NCI-H446 treated with DMSO at 0.1 percent for 48 hours (cell line): Measurements from ENCODE around the gene NPDC1.

ENCODE experiments used
- DNase-seq: peaks from one replicate; lab custom pipeline; 2025; lab: John Stamatoyannopoulos, UW

NPDC1 gene

DNA sequence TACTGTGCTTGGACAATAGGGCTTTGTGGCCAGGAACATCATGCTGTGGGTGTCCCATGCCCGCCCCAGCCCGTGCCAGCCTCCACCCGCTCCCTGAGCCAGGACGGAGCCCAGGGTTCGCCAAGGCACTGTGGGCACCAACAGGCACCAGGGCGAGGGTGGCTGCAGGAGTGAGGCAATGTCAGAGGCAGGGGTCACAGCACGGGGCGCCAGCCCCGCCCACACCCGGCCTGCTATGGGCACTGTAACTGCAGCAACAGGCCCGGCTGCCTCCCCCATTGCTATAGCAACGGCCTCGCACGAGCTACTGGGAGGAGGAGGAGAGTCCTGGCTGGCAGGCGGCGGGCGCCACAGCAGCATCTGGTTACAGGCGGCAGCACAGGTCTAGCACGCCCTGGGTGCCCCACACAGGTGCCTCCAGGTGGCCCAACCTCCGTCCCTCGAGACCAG, 20.4 kb downstream of the NPDC1 start:
- DNase-seq: no peak

DNA sequence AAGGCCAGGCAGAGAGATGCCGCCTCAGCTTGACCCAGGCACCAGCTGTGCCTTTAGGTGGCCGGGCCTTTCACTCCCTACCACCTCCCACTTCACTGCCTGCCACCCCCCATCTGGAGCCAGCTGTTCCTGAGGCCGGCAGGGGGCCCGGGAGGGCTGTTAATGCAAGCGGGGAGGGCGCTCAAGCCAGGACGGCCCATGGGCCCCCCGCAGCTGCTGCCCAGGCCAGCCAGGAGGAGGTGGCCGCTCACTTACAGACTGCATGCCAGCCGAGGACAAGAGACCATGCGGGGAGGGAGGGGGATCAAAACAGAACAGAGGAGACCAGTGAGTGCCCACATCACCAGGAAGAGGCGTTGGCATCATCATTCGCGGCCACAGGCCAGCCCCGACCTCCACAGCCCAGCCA, 22.4 kb downstream of the NPDC1 start:
- no peak for DNase-seq

DNA sequence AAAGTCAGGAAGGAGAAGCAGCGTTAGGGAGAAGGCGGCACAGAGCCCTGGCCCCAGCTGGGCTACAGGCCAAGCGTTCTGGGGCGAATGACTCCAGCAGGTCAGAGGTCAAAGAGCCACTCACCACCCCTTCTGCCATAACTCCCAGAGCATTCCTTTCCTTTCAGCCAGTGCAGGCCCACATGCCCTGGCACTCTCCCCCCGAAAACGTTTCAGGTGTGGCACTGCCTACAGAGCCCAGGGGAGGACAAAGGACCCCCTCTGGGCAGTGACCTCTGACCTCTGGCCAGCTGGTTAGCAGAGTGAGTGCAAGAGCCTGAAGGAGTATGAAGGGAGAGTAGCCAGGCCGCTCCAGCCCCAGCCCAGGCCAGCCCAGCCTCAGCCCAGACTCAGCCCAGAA, 22.8 kb downstream of the NPDC1 start:
- no peak for DNase-seq

DNA sequence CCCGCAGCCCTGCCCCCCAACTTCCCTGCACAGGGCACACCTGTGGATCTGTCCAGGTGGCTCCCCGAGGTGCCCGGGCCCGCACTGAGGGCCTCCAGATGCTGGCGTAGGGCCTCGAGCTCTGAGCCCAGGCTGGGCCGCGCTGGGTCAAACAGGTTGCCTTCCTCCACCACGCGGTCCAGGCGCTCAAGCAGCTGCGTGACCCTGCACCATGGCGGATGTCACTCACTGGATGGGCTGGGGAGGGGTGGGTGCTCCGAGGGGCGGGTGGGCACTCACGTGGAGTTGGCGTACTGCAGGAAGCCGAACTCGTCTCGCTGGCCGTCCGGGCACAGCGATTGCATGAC, 23.3 kb downstream of the NPDC1 start:
- DNase-seq: no peak

DNA sequence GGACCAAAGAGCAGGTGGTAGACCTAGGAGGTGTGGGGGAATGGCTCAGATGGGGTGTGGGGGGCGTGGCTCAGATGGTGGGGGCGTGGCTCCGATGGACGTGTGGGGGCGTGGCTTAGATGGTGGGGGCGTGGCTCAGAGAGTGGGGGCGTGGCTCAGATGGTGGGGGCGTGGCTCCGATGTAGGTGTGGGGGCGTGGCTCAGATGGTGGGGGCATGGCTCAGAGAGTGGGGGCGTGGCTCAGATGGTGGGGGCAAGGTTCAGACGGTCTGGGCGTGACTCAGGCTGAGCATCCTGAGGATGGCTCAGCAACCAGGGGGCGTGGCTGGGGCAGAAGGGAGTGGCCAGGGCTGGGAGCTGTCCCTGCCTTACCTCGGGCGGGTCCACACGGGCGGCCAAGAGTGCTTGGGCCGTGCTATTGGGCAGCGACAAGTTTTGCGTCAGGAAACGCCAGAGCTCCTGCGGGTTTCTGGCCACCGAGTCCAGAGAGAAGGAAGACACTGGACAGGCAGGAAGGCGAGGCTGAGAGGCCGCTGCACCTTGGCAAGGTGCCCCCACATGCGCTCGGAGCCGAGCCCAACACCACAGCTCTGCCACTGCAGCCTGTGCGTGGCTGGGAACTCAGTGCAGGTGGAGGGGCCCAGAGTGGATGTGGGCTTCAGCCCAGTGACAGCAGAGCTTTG, 23.9 kb downstream of the NPDC1 start:
- no peak for DNase-seq

DNA sequence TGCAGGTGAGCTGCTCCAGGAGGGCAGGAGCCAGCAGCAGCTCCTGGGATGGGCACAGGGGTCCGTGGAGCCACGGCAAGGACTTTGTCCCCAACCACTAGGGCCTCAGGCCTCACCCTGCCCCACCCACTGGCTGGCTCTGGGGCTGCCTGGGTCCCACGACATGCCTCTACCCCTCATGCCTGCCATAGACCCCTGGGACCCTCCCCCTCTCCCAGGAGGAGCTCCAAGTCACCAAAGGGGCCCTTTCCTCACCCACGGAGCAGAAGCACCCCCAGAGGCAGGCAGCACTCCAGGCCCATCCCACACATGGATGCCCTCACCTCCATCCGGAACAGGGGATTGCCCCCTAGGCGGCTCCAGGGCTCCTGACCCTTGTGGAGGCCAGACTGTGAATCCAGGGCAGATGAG, 24.4 kb downstream of the NPDC1 start:
- DNase-seq: no peak

DNA sequence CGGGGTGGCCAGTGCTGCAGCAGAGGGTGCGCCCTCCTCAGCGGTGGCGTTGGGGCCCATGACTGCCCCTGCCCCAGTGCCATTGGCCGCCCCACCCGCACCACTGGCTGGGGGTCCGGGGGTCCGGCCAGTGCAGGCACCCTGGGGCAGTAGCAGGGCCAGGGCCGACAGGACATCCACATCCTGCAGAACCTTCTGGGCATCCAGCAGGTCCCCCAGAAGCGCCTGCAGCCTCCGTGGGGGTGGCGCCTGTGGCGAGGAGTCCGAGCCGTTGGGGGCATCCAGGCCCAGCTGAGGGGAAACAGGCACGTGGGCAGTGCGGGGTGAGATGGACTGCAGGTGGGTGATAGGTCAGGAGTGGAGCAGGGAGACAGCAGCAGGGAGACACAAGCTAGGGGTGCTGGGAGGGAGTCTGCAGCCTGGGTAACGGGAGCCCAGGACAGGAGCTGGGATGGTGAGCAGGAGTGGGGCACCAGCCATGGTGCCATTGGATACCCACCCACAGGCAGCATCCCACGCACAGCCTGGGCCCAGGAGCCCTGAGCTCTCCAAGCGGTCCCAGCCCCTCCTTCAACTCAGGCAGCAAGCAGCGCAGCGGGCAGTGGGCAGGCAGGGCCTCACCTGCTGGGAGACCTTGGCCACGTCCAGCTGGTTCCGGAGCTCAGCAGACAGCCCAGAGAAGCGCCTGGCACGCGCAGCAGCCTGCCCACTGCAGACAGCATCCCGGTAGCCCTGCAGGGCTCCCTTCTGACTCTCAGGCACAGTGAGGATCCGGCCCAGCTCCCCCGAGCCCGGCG, 25.0 kb downstream of the NPDC1 start:
- no peak for DNase-seq

DNA sequence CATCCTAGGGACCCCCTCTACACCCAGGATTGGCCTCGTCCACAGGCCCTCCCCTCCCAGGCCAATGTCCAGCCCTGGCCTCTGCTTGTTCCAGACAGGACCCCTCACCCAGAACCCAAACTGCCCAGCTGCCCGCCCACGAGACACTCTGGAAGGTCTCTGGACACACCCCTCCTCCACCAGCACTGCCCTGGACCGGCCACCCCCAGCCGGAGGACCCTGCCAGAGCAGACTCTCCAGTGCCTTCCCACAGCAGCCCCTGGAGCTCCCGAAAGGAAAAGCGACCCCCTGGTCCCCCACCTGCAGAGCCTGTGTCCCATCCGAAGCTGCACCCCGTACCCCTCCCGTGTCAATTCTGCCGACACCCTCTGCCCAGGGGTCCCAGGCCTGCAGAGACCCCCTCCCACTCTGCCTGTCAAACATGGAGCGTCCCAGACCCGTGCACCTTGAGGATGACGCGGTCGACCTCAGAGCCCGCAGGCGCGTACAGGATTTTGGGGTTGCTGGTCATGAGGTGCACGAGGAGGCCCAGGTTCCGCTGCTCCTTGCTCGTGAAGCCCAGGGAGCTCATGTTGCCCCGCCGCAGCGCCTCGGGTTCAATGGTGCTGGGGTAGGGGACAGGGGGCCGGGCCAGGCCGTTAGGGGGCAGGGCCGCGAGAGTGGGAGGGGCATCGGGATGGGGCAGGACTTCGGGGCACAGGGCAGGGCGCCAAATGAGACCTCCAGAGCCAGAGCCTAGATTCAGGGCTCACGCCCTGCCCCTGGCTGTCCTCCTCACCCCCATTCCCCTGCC, 25.9 kb downstream of the NPDC1 start:
- no peak for DNase-seq

DNA sequence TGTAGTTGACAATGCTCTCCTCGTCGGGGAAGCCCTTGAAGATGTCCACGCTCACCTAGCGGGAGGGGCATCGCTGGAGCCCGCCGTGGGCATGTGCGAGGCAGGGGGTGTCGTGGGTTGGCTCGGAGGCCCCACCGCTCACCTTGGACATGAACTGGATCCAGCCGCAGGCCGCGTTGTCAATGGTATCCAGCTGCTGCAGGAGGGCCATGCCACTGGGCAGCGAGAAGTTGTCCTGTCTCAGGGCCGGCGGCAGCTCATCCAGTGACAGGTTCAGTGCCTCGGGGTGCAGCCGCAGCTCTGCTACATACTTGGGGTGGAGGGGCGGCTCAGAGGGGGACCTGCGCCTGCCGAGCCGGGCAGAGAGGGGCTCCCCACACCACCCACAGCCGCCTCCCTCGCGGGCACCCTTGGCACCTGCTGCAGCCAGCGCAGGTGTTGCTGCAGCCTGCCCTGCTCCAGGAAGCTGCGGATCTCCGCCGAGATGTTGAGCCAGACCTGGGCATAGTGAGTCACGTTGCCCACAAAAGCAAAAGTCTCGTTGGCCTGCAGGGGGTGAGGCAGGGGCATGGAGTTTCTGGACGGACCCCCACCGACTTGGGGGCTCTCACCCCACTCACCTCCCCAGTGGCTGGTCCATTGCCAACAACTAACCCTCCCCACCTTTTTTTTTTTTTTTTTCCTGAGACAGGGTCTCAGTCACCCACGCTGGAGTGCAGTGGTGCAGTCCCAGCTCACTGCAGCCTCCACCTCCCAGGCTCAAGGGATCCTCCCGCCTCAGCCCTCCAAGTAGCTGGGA, 27.0 kb downstream of the NPDC1 start:
- no peak for DNase-seq

DNA sequence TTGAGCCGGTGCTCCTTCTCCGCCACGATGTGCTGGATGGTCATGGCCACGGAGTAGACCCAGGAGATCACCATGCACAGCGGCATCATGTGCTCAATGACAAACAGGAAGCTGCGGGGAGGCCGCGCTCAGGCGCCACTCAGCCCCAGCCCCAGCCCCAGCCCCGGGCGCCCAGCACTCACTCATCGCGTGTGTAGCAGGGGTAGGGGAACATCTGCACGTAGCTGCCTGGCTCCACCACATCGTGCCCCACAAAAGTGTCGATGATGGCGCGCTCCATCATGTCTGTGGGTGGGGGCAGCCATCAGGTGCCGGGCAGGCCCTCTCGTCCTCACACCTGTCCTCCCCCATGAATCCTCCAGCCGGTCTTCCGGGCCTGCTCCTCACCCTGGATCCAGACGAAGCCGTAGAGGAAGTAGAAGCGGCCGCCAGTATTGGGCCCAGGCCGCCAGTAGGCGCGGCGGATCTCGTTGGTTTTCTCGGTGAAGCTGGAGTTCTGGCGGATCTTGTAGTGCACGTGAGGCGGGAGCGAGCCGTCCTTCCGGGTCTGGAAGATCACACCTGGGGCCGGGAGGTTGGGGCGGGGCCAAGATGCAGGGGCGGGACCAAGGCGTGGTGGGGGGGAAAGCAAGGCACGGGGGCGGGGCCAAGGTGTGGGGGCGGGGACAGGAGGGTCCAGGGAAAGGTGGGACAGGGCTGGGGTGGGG, 28.0 kb downstream of the NPDC1 start:
- no peak for DNase-seq

DNA sequence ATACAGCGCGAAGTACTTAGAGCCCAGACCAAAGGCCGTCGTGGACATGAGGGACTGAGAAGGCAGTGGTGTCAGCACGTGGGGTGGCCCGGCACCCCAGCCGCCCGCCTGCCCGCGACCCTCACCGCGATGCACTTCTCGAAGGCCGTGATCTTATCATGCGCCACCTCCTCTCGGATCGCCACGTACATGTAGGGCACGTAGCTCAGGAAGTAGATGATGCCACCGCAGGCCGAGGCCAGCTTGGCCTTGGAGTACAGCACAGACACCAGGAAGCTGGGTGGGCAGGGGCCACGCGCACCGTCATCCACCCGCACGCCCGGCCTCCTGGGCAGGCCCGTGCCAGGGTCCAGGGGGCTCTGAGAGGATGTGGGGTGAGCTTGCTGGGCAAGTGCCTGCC, 28.9 kb downstream of the NPDC1 start:
- DNase-seq: no peak

DNA sequence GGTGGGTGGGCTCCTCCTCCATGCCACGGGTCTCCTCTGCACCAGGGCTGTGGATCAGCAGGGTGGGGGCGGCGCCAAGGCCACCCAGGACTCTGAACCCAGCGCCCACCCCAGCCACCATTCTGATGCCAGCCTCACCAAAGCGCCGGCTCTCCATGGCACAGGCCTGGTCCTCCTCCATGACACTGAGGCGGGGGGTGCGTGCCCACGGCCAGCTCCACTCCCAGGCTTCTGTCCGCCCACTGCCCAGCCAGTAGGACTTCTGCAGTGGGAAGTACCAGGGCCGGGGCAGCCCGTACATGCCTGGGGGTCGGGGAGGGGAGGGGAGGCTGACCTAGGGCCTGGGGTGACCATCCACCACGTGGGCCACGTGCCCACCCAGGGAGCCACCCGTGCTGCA, 29.5 kb downstream of the NPDC1 start:
- DNase-seq: no peak

DNA sequence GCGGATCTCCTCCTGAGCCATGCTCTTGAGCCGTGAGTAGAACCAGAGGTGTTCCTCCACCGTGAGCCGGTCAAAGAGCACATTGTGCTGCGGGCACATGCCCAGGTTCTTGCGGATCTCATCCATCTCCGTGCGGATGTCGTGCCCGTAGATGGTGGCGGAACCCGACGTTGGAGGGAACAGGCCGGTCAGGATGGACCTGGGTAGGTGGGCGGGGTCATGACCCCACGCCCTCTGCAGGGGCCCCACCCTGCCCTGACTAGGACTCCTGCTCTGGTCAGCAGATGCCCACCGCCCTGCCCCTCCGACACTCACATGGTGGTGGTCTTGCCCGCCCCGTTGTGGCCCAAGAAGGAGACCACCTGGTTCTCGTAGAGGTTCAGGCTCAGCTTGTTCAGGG, 30.0 kb downstream of the NPDC1 start:
- DNase-seq: no peak

DNA sequence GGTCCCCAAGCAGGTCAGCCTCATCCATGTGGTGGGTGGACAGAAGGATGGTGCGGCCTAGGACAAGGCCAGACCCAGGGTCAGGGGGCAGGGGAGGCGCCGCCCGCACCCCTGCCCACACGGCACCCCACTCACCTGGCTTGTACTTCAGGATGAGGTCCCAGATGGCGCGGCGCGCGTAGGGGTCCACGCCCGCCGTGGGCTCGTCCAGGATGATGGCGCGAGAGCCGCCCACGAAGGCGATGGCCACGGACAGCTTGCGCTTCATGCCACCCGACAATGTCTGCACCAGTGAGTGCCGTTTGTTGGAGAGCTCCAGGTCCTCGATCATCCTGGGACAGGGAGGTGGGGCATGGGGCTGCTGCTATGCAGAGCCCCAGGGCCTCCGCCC, 30.4 kb downstream of the NPDC1 start:
- no peak for DNase-seq

DNA sequence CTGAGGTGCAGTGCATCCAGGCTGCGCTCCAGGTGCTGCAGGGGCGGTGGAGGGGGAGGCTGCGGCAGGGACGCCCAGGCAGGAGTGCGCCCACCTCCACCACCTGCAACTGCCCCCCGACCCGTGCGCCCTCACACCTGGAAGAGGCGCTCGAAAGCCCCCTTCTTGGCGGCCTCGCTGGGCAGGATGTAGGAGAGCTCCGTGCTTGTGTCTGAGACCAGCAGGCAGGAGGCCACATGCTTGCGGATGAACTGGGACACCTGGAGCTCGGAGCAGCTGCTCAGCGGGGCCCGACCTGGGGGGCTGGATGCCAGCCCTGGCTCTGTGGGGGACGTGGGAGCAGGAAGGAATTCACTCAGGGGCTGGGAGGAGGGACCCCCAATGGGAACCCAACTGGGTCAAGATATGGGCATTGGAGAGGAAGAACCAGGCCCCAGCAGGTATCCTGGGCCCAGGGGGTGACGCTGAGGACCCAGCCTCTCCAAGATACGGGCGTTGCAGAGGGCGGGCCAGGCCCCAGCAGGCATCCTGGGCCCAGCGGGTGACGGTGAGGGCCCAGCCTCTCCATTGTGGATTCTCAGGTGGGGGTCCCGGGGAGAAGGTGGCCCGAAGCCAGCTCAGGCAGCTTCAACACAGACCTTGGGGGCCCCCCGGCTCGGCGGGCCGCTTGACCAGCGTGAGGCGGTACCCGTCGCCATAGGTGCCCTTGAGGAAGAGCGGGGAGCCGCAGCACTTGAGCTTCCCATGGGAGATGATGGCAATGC, 31.0 kb downstream of the NPDC1 start:
- DNase-seq: no peak

DNA sequence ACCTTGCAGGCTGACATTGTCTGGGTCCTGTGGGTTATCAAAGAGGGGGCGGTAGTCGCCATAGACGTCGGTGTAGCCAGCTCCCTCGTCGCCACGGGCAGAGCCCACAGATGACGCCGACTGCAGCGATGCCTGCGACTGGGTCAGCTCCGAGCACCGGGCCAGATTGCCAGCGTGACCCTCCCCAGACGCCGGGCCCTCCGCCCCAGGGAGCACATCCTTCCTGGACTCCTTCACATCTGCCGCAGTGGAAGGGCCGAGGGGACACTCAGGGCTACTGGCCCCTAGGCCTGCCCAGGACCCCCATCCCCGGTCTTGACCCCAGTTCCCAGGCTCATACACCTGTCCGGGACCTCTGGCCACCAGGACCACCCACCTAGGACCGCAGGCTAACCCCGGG, 31.8 kb downstream of the NPDC1 start:
- DNase-seq: no peak

DNA sequence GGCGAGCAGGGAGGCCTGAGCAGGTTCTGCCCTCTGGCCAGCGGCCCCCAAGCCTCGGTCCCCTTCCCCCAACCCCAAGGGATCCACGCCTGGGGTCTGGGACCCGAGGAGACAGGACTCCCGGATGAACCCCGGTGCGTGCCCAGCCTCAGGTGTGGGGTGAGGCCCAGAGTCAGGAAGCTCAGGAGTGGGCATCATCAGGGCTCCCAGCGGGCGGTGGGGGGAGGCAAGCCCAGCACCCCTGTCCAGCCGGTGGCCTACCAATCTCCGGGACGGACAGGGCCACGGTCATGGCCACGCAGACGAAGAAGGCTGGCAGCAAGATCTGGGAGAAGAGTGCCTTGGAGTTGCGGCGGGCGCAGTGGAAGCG, 32.4 kb downstream of the NPDC1 start:
- DNase-seq: no peak

DNA sequence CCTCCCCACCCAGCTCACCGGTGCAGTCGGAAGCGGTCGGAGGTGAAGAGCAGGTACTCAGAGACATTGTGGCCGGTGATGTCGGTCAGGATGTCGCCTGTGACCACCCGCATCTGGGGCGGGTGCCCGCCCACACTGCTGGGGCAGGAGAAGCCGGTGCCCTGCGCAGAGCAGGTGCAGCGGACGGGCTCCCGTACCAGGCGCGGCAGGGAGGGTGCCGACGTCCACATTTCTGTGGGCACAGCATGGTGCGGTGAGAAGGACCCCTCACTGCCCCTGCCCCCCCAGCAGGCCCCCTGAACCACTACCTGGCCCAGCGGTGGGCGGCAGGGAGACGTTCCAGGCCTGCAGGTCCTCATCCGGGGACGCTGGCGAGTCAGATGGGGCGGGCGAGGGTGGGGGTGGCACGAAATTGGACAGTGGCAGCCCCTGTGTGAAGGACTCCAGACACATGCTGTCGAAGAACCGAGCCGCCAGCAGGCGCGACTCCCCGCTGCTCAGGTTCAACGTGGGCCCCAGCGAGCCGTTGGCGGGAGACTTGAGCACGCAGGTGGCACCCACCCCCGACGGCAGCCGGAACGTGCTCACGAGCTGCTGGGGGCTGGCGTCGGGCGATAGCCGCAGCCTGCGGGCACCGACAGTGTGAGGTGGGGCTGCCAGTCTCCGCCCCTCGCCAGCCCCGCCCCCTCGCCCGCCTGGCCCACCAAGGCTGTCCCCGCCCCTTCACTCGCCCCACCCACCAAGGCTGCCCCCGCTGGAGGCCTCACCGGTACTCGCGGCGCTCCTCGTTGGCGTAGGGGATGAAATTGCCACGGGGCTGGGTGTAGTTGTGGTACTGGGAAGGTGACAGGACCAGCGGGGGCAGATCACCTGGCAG, 33.0 kb downstream of the NPDC1 start:
- no peak for DNase-seq

DNA sequence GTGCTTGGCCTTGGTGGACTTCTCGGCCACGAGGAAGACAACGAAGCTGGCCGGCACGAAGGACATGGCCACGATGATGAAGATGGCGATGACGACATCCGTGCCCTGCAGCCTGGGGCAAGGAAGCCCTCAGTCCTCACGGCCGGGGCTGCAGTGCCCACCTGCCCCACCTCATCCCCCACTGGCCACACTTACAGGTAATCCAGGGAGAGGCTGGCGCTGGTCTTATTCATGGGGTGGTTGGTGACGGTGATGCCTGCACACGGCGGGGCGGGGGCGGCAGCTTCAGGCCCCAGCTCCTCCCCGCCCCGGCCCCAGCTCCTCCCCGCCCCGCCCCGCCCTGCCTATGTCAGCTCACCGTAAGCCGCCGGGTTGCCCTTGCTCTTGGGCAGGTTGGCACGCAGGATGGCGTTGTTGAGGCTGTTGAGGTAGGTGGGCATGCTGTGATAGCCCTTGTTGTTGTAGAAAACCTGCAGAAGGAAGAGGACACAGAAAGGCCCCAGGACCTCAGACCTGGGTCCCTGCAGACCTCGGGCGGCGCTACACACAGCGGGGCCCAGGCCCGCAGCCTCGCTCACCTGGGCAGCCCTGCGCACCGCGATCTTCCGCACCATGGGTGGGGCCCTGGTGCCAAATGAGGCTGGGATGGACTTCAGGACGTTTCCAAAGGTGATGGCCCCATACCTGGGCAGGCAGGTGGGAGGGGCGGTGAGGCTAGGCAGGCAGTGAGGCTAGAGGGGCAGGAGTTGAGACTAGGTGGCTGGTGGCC, 33.9 kb downstream of the NPDC1 start:
- no peak for DNase-seq
